Ramos (cell line): ENCODE measurements around the gene DNHD1.
"Not testable (repeated sequence)": the region's sequence is repeated elsewhere in the genome, so short reads cannot be mapped to it uniquely, and the experiment has no call there.

Experiments
- in situ Hi-C: fragments of 300-500 bp; cut with MboI; formaldehyde crosslinking; loops from one replicate; pipeline ENCODE4 v1.14.3; 2022; ENCODE audit warnings: low sequenced_read_pairs; ENCODE audit not compliant: unreplicated experiment

Gene DNHD1

GRCh38 chr11:6476571-6476970, 20.5 kb upstream of the DNHD1 start:
- in situ Hi-C loops: no loop called here

- in situ Hi-C loops: no loop called here
Measured at GRCh38 chr11:6480299-6480914, 16.7 kb upstream of the DNHD1 start.

- in situ Hi-C loops: no loop called here
Measured at GRCh38 chr11:6481012-6481923, 15.8 kb upstream of the DNHD1 start, which contains the start of the genes ARFIP2 and TIMM10B. TSS of gene ARFIP2 (minus strand) at chr11:6481331. CDS start at chr11:6480421, 910 bp downstream. TSS of gene TIMM10B (plus strand) at chr11:6481501. CDS start at chr11:6481517, 16 bp downstream.

- in situ Hi-C loops: no loop called here
Measured at GRCh38 chr11:6481924-6482275, 15.2 kb upstream of the DNHD1 start.

- in situ Hi-C loops: no loop called here
Measured at GRCh38 chr11:6482441-6482840, 14.6 kb upstream of the DNHD1 start.

GRCh38 chr11:6483015-6483414, 14.1 kb upstream of the DNHD1 start:
- in situ Hi-C loops: no loop called here

- in situ Hi-C loops: no loop called here
Measured at GRCh38 chr11:6485661-6486060, 11.4 kb upstream of the DNHD1 start.

- in situ Hi-C loops: no loop called here
Measured at GRCh38 chr11:6486256-6486655, 10.8 kb upstream of the DNHD1 start.

- in situ Hi-C loops: no loop called here
Measured at GRCh38 chr11:6486938-6487337, 10.1 kb upstream of the DNHD1 start.

GRCh38 chr11:6488342-6488741, 8.7 kb upstream of the DNHD1 start:
- in situ Hi-C loops: no loop called here

- in situ Hi-C loops: no loop called here
Measured at GRCh38 chr11:6488821-6489220, 8.3 kb upstream of the DNHD1 start.

GRCh38 chr11:6489306-6489705, 7.8 kb upstream of the DNHD1 start:
- in situ Hi-C loops: no loop called here

GRCh38 chr11:6498121-6498520, 1.0 kb downstream of the DNHD1 start:
- in situ Hi-C loops: no loop called here

- in situ Hi-C loops: no loop called here
Measured at GRCh38 chr11:6498544-6498943, 1.5 kb downstream of the DNHD1 start.

- in situ Hi-C loops: no loop called here
Measured at GRCh38 chr11:6502382-6502781, 5.3 kb downstream of the DNHD1 start.

GRCh38 chr11:6504166-6504565, 7.1 kb downstream of the DNHD1 start:
- in situ Hi-C loops: no loop called here

- in situ Hi-C loops: no loop called here
Measured at GRCh38 chr11:6505577-6506240, 8.6 kb downstream of the DNHD1 start.

- in situ Hi-C loops: no loop called here
Measured at GRCh38 chr11:6516865-6517264, 19.8 kb downstream of the DNHD1 start.

GRCh38 chr11:6520265-6520664, 23.2 kb downstream of the DNHD1 start:
- in situ Hi-C loops: no loop called here

- in situ Hi-C loops: not testable (repeated sequence)
Measured at GRCh38 chr11:6521946-6522345, 24.9 kb downstream of the DNHD1 start.

- in situ Hi-C loops: no loop called here
Measured at GRCh38 chr11:6523253-6523652, 26.2 kb downstream of the DNHD1 start.
